ENCODE results near the gene DNAI7.

The DNAI7 gene

DNA sequence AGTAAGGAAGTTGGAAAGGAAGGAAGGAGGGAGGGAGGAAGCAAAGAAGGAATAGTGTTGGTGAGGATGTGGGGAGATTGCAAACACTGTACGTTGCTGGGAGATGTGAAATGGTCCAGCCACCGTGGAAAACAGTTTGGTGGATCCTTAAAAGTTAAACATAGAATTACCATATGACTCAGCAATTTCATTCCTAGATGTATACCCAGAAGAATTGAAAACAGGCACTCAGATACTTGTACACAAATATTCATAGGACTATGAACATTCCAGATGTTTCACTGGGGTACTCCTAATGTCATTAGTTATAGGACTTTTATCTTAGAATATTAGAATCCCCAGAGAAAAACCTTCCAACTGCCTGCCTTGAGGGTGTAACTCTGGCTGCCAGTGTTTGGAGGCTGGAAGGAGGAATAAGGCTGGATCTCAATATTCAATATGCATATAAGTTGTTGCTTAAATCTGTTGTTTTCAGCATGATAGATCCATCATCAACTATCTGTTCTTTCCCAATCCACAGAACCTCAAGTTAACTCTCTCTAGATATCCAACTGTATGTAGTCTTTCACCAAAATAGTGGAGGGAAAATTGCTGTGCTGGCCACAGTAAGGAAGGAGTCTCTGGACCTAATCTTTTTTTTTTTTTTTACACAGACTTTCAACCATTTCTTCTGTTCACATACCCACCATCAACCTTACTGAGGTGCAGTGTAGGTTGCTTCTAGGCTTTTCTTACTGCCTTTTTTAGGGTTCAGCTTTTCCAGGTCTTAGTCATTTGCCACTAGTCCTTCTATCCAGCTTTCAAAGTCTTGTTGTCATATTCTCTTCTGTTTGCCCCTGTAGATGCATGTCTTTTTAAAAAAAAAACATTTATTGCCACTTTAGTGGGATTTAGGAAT, 94.5 kb downstream of the DNAI7 start:
- DNase-seq (ENCODE audit: low read depth in 3 of 3), result no peak

DNA sequence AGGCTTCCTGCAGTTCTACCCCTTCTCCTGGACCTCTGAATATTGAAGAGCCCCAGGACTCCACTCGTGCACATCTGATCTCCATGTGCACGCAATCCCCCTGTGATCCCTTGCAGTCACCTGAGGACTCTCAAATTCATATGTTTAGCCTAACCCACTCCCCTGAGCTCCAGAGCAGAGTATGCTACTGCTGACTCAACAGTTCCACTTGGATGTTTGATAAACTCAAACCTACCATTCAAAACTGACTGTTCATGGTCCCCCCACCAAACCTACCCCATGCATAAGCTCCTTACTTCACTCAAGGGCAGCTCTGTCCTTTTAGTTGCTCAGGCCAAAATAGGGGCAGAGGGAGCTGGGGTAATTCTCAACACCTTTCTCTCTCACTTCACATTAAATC, 96.0 kb downstream of the DNAI7 start:
- DNase-seq (ENCODE audit: low read depth in 3 of 3), result no peak

DNA sequence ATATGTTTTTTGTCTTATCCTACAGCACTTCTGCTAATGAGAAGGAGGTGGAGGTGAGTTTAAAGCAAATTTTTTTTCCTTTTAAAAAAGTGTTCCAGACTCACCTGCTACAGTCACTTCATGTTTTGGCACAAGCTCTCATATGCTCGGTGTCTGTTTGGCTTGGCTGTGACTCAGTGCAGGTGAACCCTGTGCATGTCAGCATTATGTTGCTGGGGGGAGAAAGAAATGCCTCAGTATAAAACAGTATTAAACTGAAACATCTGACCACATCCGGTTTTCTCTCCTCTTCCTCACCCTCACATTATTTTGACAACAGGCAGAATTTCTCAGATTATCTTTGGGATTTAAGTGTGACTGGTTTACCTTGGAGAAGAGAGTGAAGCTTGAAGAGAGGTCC, 105.2 kb downstream of the DNAI7 start:
- DNase-seq (ENCODE audit: low read depth in 3 of 3), result no peak

DNA sequence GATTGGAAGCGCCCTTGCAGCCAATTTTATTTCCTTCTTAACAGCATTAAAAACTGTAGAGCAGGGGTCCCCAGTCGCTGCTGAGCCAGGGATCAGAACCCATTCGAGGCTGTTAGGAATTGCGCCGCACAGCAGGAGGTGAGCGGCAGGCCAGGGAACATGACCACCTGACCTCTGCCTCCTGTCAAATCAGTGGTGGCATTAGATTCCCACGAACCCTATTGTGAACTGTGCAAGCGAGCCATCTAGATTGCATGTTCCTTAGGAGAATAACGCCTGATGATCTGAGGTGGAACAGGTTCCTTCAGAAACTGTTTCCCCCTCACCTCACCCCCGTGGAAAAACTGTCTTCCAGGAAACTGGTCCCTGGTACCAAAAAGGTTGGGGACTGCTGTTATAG, 107.4 kb downstream of the DNAI7 start:
- no peak for DNase-seq (ENCODE audit: low read depth in 3 of 3)

DNA sequence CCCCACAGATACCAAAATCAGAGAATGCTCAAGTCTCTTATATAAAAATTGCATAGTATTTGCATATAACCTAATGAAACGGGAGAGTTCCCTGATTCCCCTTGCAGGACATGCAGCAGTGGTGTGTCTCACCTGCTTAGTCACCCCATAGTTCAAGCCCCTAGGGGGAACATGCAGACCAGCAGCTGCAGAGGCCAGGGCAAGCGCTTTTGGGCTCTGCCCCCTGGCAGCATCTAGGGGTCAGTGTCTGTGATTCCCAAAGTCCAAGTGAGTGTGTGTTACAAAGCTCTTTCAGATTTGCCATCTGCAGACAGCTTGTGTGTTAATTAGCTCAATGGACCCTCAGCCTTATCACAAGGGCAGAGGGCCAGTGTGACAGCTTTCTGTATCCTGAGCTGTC, 110.1 kb downstream of the DNAI7 start:
- no peak for DNase-seq (ENCODE audit: low read depth in 3 of 3)

DNA sequence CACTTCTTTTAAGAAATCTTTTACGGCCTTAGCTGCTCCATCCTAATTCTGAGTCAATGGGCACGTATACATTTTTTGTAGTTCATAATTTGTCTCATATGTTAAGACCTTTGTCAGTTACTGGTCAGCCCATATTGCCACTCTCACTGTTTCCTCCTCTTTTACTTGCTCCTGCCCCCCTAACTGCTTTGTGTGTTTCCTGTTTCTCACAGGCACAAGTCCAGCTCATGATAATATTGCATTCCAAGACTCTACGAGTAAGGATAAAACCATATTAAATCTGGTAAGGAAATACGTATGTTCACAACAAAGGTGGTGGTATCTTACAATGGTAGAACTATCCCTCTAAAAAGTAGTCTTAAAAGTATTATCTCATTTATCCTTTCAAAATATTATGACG, 111.7 kb downstream of the DNAI7 start:
- DNase-seq (ENCODE audit: low read depth in 3 of 3), result no peak

DNA sequence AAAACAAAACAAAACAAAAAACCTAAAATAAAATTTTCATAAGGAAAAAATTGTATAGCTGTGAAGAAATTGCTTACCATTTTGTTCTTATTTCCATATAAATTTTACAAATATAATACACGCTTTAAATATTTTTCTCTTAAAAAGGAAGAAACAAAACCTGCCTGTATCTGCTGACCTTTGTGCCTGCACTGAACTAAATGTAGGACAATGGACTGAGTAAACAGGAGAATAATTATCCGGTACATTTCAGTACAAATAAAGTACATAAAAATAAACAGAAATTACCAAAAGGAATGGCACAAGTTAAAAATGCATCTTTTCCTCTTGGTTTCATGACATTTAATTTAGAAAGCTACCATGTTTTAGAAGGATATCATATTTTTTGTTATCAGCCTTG, 112.3 kb downstream of the DNAI7 start:
- DNase-seq (ENCODE audit: low read depth in 3 of 3), result no peak

DNA sequence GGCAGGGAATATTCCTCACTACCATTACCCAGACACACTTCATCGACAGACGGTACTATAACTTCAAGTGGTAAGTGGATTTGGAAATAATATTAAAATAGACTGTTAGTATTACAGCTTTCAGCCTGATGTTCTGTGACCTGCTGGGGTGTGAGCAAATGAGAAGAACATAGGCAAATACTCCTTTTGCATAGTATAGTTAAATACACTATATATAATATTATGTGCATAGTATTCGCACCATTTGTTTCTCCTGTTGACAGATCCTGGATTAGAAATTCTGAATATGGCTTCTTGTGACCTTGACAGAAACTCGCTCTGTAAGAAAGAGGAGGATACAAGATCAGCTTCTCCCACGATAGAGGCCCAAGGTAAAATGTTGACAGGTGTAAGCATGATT, 115.6 kb downstream of the DNAI7 start:
- DNase-seq (ENCODE audit: low read depth in 3 of 3), result no peak

DNA sequence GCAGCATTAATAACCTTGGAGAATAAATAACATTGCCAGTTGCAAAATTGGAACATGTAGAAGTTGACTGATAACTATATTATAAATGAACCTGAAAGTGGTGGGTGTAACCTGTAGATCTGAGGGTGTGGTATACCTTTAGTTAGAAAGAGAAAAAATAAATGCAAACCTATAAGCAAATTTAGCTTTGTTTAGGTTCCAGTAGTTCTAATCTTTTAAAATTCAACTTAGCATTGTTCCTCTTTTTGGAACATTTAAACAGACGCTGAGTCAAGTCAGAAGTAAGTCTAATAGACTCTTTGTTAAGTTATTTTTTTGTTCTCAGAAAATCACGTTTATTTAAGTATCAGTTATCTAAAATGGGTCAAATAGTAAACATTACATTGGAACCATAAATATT, 120.0 kb downstream of the DNAI7 start:
- DNase-seq (ENCODE audit: low read depth in 3 of 3), result no peak

DNA sequence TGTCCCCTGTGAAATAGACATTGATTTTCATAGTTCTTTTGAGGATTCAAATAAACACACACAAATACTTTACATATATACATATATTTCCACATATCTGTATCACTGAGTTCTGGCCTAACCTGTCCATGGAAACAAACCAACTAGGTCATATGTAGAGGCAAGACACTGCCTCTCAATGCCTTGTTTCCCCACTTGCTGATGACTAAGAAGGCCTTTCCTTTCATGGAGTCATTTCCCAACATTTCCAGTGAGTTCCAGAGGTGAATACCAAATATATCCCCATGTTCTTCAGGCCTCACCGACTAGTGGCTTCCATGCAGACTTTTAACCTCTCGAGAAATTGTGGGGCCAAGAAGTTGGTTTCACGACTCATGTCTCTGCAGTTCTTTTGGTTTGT, 120.8 kb downstream of the DNAI7 start:
- no peak for DNase-seq (ENCODE audit: low read depth in 3 of 3)

DNA sequence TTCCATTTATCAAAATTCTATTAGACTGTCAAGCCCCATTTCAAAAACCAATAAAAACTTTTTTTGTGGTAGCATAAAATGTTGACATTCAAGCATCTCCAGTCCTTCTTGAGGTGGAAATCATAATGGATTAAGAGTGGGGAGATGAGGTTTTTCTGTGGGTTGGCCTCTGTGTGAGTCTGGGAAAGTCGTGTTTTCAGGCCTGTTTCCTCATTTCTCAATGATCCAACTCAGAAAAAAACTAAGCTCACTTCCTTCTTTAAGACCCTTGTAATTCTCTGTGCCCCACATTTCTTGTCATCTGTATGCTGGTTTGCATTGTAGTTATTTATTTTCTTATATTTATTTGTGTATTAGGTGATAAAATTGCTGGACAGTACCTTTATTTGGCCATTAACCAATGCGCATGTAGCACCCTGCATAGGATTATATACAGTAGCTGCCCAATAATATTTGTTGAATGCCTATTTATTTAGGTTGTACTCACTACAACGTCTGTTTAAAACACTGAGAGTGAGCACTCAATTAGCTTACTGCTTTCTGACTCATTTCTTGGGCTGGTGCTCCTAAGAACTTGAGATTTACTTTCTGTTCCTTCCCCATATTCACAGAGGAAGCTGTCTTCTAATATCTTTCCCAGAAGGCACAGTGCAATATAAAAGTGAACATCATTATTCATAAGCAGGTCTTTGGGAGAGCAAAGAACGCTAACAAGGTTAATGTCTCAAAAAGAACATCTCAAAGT, 121.9 kb downstream of the DNAI7 start:
- no peak for DNase-seq (ENCODE audit: low read depth in 3 of 3)

DNA sequence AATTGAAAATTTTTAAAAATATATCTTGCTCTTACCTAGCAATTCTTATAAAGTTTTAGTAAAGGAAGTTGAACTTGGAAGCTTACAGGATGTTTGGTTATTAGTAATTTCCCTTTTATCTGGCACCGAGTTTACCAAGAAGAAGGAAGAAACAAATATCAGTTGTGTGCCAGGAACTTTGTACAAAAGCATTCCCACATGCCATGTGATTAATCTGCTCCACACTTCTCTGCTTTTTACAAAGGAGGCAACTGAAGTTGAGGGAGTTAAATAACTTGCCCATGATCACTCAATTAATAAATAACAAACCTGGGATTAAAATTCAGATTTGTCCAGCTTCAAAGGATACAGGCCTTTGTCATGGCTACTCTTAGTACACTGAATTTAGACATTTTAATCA, 123.6 kb downstream of the DNAI7 start:
- DNase-seq (ENCODE audit: low read depth in 3 of 3), result no peak

DNA sequence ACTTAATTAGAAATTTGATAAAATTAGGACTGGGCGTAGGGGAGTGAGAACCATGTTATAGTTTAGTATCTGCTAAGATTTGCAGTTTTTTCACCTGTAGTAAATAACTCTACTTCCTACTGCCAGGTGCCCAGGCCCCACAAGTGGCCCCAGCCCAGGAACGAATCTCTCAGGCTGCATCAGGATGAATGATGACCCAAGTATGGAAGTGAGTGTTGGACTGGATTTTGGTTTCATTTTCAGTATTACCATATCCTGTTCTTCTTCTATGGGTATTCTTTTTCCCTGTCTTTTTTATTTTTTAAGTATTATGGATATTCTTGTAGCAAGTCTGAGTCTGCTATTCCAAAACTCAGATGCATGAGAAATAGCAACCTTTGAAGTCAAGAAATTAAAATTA, 125.7 kb downstream of the DNAI7 start:
- DNase-seq (ENCODE audit: low read depth in 3 of 3), result no peak

DNA sequence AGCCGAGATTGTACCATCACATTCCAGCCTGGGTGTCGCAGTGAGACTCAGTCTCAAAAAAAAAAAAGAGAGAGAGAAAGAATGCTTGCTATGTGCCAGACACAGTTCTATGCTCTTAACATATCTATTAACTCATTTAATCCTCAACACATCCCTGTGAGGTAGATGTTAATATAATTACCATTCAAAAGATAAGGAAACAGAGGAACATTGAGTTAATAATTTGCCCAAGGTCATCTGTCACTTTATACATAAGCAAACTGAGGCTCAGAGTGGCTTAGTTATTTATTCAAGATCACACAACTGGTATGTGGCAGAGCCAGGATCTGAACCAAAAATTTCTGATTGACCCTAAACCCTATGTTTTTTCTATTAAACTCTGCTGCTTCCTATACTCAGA, 129.9 kb downstream of the DNAI7 start:
- no peak for DNase-seq (ENCODE audit: low read depth in 3 of 3)

DNA sequence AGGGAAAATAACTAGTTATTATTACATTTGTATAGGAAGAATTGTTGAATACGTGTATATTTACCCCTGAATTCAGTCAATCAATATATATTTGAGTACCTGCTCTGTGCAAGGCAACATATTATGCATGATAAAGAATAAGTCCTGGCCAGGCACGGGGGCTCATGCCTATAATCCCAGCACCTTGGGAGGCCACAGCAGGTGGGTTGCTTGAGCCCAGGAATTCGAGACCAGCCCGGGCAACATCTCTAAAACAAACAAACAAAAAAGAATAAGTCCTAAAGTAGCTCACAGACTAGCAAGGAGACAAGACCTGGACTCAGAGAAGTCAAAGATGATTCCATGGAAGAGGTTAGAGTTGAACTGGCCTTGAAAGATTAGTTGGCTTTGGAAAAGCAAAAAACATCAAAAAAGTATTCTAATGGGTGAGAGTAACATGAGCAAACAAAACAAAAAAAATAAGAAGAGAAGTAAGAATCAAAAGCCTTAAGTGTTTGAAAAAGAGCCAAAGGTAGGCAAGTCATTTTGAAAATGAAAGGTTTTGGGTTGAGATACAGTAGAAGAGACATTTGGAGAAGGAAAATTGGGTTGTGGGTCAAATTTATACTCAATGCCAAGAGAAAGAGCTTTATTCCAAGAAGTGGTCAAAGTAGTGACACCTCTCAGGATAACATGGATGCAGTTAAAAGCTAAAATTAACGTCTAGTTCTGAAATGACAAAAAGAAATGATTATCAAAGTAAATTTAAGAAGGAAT, 130.9 kb downstream of the DNAI7 start:
- DNase-seq (ENCODE audit: low read depth in 3 of 3), result no peak

DNA sequence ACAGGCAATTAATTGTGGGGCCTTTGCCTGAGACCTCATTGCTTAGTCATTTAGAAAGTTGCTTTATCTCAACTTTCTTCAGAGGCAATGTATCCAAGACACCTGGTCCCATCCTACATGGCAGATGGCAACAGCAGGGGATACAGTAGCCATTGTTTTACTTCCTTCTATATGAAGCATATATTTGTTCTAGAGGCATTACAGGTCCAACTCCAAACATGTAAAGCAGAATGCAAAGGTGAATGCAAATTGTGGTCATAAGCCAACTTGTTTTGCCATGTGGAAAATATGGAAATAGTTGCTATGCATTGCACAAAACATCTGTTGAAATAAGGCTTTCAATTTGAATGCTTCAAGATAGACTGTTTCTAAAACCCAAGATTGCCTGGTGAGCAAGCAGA, 136.3 kb downstream of the DNAI7 start:
- DNase-seq (ENCODE audit: low read depth in 3 of 3), result no peak
